OCI-LY3 (cell line): Measurements from ENCODE around the gene CASZ1.

Experiments used
- H2AFZ ChIP-seq: fragments of 200-600, 300-600 bp; shearing (Covaris generic); 2 replicates; pipeline ENCODE4 v1.6.0; 2014; ENCODE audit warnings: antibody characterized with exemption, low read depth, low read length
- H3K27ac ChIP-seq: fragments of 200-600, 300-600 bp; sonication (generic); 2 replicates; pipeline ENCODE4 v1.5.1; 2014; ENCODE audit warnings: mild to moderate bottlenecking, low read length, moderate library complexity, mixed read lengths
- H3K27me3 ChIP-seq: fragments of 200-600, 300-600 bp; sonication (generic); 2 replicates; pipeline ENCODE4 v1.6.1; 2014; ENCODE audit warnings: low read depth, low read length, mixed read lengths
- H3K36me3 ChIP-seq: fragments of 200-600, 300-600 bp; sonication (generic); replicated peaks from 2 replicates; pipeline ENCODE3; 2014; ENCODE audit warnings: low read depth, low read length, mixed read lengths
- H3K4me1 ChIP-seq: fragments of 300-600, 200-600 bp; sonication (generic); 2 replicates; pipeline ENCODE4 v1.6.1; 2014; ENCODE audit warnings: low read length, mixed read lengths
- H3K4me2 ChIP-seq: fragments of 200-600, 300-600 bp; sonication (generic); 2 replicates; pipeline ENCODE4 v1.6.1; 2014; ENCODE audit warnings: low read length, mixed read lengths
- H3K4me3 ChIP-seq: fragments of 300-600, 200-600 bp; sonication (generic); 2 replicates; pipeline ENCODE4 v1.5.1; 2014; ENCODE audit warnings: antibody characterized with exemption, mild to moderate bottlenecking, low read length, moderate library complexity
- H3K79me2 ChIP-seq: fragments of 300-600, 200-600 bp; shearing (Covaris generic); 2 replicates; pipeline ENCODE4 v1.6.1; 2014; ENCODE audit warnings: mild to moderate bottlenecking, low read length, mixed read lengths
- H3K9ac ChIP-seq: fragments of 300-600, 200-600 bp; shearing (Covaris generic); 2 replicates; pipeline ENCODE4 v1.6.0; 2014; ENCODE audit warnings: mild to moderate bottlenecking, low read length, moderate library complexity
- H3K9me3 ChIP-seq: fragments of 200-600, 300-600 bp; shearing (Covaris generic); 2 replicates; pipeline ENCODE4 v1.6.1; 2014; ENCODE audit warnings: low read length, mixed read lengths; ENCODE audit not compliant: insufficient read depth
- H4K20me1 ChIP-seq: fragments of 200-600, 300-600 bp; sonication (generic); 2 replicates; pipeline ENCODE4 v1.6.1; 2016; ENCODE audit warnings: low read length, mixed read lengths; ENCODE audit not compliant: insufficient read depth
- CTCF ChIP-seq: fragments of 200-600, 300-600 bp; sonication (generic); IDR thresholded peaks from 2 replicates; pipeline ENCODE4 v1.5.1; 2014; ENCODE audit warnings: antibody characterized with exemption, low read length, low read depth
- EZH2phosphoT487 ChIP-seq: fragments of 200-600 bp; shearing (Covaris generic); IDR thresholded peaks from 2 replicates; pipeline ENCODE4 v1.6.1; 2018; ENCODE audit warnings: antibody characterized with exemption, mixed run types, low read depth

Gene CASZ1

GRCh38 chr1:10642403-10643080, 153.9 kb downstream of the CASZ1 start:
- no peaks in the 10 kb centered on the region for H4K20me1 ChIP-seq
- H3K27me3 ChIP-seq: no peaks in the 10 kb centered on the region
- TF ChIP-seq EZH2phosphoT487 (no peak), CTCF (no peak)
- H3K4me1 ChIP-seq: no peaks in the 10 kb centered on the region
- no peaks in the 10 kb centered on the region for H3K9me3 ChIP-seq
- no peak overlapping the region for H2AFZ ChIP-seq
- no peaks in the 10 kb centered on the region for H3K36me3 ChIP-seq
- H3K9ac ChIP-seq: no peak overlapping the region
- no peaks in the 10 kb centered on the region for H3K79me2 ChIP-seq
- H3K4me3 ChIP-seq: no peak overlapping the region
- H3K27ac ChIP-seq: no peak overlapping the region
- no peak overlapping the region for H3K4me2 ChIP-seq

- no peak overlapping the region for H3K4me3 ChIP-seq
- no peaks in the 10 kb centered on the region for H4K20me1 ChIP-seq
- TF ChIP-seq CTCF (no peak), EZH2phosphoT487 (no peak)
- no peak overlapping the region for H3K9ac ChIP-seq
- H3K4me1 ChIP-seq: no peaks in the 10 kb centered on the region
- H3K4me2 ChIP-seq: no peak overlapping the region
- no peaks in the 10 kb centered on the region for H3K36me3 ChIP-seq
- no peak overlapping the region for H2AFZ ChIP-seq
- no peak overlapping the region for H3K27ac ChIP-seq
- H3K79me2 ChIP-seq: no peaks in the 10 kb centered on the region
- no peaks in the 10 kb centered on the region for H3K27me3 ChIP-seq
- H3K9me3 ChIP-seq: no peaks in the 10 kb centered on the region
Measured at GRCh38 chr1:10641976-10642375, 154.5 kb downstream of the CASZ1 start.

- Histone ChIP-seq H3K4me2 (no peak overlapping the region), H3K27me3 (no peaks in the 10 kb centered on the region), H4K20me1 (no peaks in the 10 kb centered on the region), H3K27ac (no peak overlapping the region), H3K9ac (no peak overlapping the region), H3K4me1 (no peaks in the 10 kb centered on the region), H2AFZ (no peak overlapping the region), H3K36me3 (no peaks in the 10 kb centered on the region), H3K4me3 (no peak overlapping the region), H3K79me2 (no peaks in the 10 kb centered on the region), H3K9me3 (no peaks in the 10 kb centered on the region)
- TF ChIP-seq CTCF (no peak), EZH2phosphoT487 (no peak)
Measured at GRCh38 chr1:10640843-10641553, 155.4 kb downstream of the CASZ1 start.

DNA sequence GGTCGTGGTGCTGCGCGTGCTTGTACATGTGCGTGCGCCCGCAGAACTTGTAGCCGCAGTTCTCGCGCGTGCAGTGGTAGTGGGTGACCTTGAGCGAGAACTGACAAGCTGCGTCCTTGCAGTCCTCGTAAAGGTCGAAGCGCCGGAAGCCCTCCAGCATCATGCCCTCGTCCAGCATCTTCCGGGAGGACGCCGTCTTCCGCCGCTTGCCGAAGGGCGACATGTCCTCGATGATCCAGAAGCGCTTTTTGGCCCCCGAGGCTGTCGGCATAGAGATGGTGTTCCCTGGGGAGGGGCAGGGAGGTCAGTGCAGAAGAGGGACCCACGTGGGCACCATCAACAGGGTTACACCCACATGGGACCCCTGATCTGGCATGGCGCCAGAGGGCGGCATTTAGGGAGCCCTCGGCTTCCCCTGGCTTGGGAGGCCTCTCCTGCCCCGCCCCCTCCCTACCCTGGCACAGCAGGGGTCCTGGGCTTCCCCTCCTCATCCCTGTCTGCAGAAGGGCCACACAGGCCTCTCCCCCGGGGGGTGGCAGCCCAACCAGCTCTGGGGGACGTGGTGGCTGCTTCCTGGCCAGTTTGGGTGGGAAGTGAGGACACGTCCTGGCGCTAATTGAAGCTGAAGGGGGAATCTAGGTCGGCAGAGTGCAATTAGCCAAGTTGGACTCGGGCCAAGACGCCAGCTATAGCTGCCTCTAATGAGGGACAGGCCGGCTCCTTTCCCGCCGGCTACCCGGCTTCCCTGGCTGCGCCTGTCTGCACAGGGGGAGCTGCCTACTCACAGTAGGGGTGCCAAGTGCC, 156.5 kb downstream of the CASZ1 start:
- no peaks in the 10 kb centered on the region for H3K79me2 ChIP-seq
- H3K4me2 ChIP-seq: no peak overlapping the region
- no peaks in the 10 kb centered on the region for H3K27me3 ChIP-seq
- H3K36me3 ChIP-seq: no peaks in the 10 kb centered on the region
- H4K20me1 ChIP-seq: no peaks in the 10 kb centered on the region
- H3K27ac ChIP-seq: no peak overlapping the region
- H3K9ac ChIP-seq: no peak overlapping the region
- no peak for TF ChIP-seq EZH2phosphoT487
- no peak for TF ChIP-seq CTCF
- H2AFZ ChIP-seq: no peak overlapping the region
- no peak overlapping the region for H3K4me3 ChIP-seq
- H3K9me3 ChIP-seq: no peaks in the 10 kb centered on the region
- H3K4me1 ChIP-seq: no peaks in the 10 kb centered on the region
